ENCODE results near the gene GALNT18. TPM values are rescaled to one million over a fixed set of nuclear protein-coding genes. Genes with fewer than 3 reads are reported as not detected.

GALNT18 gene
- total RNA-seq, 2 donors from 2014 or later, result 29.4 to 105 TPM

DNA sequence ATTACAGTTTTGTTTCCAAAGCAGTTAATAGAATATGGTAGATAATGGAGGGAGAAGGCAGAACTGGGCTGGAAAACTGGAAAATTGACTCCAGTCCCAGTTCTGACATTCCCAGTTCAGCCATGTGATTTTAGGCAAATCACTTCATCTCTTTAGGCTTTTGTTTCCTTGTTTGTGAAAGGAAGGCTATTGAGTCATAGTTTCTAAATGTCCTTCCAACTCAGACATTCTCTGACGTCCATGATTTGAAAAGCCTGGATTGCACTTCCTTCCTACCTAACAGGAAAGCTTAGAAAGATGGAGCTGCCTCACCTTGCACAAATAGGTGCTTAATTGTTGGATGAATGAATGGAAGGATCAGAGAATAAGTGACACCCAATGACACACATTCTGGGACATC lies 19.8 kb upstream of the GALNT18 start:
- no peaks in the 10 kb centered on the region for H3K27me3 ChIP-seq (replicated peaks; ENCODE audit: insufficient read depth)
- no peak overlapping the region for H3K4me3 ChIP-seq
- WGBS, result 29% methylated on average over 1 of the region's 1 CpG
- no peaks in the 10 kb centered on the region for H3K9me3 ChIP-seq
- H3K36me3 ChIP-seq, result no peaks in the 10 kb centered on the region
- intact Hi-C loops (cut with DNase I), result no loop called here
- no peak for DNase-seq (ENCODE audit: low spot score)
- TF ChIP-seq CTCF (IDR thresholded peaks at IDR 0.05), result no peak
- TF ChIP-seq POLR2AphosphoS5 (IDR thresholded peaks at IDR 0.05), result no peak
- no peak for TF ChIP-seq POLR2A (IDR thresholded peaks at IDR 0.05)
- no peaks in the 10 kb centered on the region for H3K4me1 ChIP-seq (replicated peaks)
- H3K27ac ChIP-seq, result no peak overlapping the region

DNA sequence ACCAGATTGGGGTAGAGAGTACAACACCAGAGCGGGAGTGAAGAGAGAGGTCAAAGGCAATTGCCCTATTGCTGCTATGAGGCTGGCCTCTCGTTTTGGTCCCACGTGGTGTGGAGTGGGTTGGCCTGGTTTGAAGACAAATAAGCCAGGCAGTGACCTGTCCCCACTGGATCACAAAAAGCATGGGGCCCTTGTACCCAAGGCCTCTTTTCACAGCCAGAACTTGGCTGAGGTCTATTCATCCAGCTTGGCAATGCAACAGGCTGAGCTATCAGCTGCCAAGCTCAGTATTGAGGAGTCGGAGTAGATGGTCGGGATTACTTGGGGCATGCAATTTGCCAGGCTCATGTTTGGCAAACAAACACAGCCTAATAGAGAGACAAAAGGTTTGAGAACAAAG lies 19.2 kb upstream of the GALNT18 start:
- Histone ChIP-seq H3K27me3 (replicated peaks; ENCODE audit: insufficient read depth) (no peaks in the 10 kb centered on the region), H3K4me1 (replicated peaks) (no peaks in the 10 kb centered on the region), H3K36me3 (no peaks in the 10 kb centered on the region), H3K4me3 (no peak overlapping the region), H3K9me3 (no peaks in the 10 kb centered on the region), H3K27ac (no peak overlapping the region)
- WGBS, result 68% methylated on average over 5 of the region's 5 CpGs
- no peak for DNase-seq (ENCODE audit: low spot score)
- no peak for TF ChIP-seq CTCF (IDR thresholded peaks at IDR 0.05)
- TF ChIP-seq POLR2AphosphoS5 (IDR thresholded peaks at IDR 0.05), result no peak
- no peak for TF ChIP-seq POLR2A (IDR thresholded peaks at IDR 0.05)
- intact Hi-C loops (cut with DNase I), result no loop called here

DNA sequence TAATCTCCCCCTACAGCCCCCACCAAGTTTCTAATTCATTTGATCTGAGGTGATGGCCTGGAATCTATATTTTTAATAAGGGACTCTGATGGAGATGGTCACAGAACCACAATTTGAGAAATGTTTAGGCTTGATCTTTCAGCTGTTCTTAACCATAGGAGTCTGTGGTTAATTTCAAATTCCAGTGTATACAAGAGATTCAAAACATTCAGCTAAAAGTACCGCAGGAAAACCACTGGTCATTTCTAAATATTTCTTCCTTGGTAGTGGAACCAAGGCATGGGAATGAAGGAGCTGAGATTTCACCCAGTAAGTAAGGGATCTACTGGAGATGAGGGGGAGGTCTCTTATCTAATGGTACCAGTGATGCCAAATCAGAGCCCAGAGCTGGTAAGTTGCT lies 18.3 kb upstream of the GALNT18 start:
- intact Hi-C loops (cut with DNase I), result no loop called here
- TF ChIP-seq POLR2A (IDR thresholded peaks at IDR 0.05) (no peak), POLR2AphosphoS5 (IDR thresholded peaks at IDR 0.05) (no peak), CTCF (IDR thresholded peaks at IDR 0.05) (no peak)

DNA sequence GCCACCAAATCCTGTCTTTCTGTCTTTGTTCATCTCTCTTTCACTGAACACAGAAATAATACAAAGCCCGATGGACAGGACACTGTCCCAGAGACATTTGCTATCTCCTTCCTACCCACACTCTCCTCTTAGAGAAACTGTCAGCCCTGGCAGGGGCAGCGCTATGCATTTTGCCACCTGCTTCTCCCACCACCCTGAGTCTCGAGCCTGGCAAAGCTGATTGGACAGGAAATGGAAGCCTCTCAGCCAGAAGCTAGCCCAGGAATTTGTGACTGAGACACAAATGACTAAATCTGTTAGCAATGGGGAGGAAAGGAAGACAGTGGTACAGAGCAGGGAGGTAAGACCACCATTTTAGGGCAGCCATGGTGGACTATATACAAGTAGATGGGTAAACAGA lies 14.9 kb upstream of the GALNT18 start:
- 60% methylated on average over 3 of the region's 3 CpGs for WGBS
- intact Hi-C loops (cut with DNase I), result no loop called here

More for the DNA sequence above, 18.3 kb upstream of the GALNT18 start:
- Histone ChIP-seq H3K27me3 (replicated peaks; ENCODE audit: insufficient read depth) (no peaks in the 10 kb centered on the region), H3K9me3 (no peaks in the 10 kb centered on the region), H3K4me1 (replicated peaks) (no peaks in the 10 kb centered on the region), H3K36me3 (no peaks in the 10 kb centered on the region), H3K27ac (no peak overlapping the region), H3K4me3 (no peak overlapping the region)
- DNase-seq (ENCODE audit: low spot score), result no peak
- WGBS, result 88% methylated on average over 1 of the region's 1 CpG

More for the DNA sequence above, 14.9 kb upstream of the GALNT18 start:
- DNase-seq (ENCODE audit: low spot score), result no peak
- H3K9me3 ChIP-seq, result no peaks in the 10 kb centered on the region
- H3K4me1 ChIP-seq (replicated peaks), result no peaks in the 10 kb centered on the region
- H3K27me3 ChIP-seq (replicated peaks; ENCODE audit: insufficient read depth), result no peaks in the 10 kb centered on the region
- no peak overlapping the region for H3K27ac ChIP-seq
- no peak for TF ChIP-seq CTCF (IDR thresholded peaks at IDR 0.05)
- TF ChIP-seq POLR2AphosphoS5 (IDR thresholded peaks at IDR 0.05), result no peak
- no peak for TF ChIP-seq POLR2A (IDR thresholded peaks at IDR 0.05)
- no peaks in the 10 kb centered on the region for H3K36me3 ChIP-seq
- no peak overlapping the region for H3K4me3 ChIP-seq

Data from prostate gland (tissue), 2 donors.